WTC11 (cell line): ENCODE measurements around the gene ITGA5. TPM values are rescaled to one million over a fixed set of nuclear protein-coding genes. Genes with fewer than 3 reads are reported as not detected.

Source experiments
- ATAC-seq: fragments of 200-7000 bp; cut with Tn5 transposase; 2 replicates; pipeline ENCODE4 v1.10.0; 2021; ENCODE audit warnings: mild to moderate bottlenecking, moderate library complexity
- CTCF ChIA-PET: fragments of 300-600 bp; sonication (Branson Sonifier 250); formaldehyde crosslinking; loops from one replicate; lab custom pipeline; 2021; ENCODE audit warnings: antibody characterized with exemption; lab: Charles Lee
- POLR2A ChIA-PET: fragments of 350-600 bp; sonication (Branson Sonifier 250); formaldehyde crosslinking; loops from one replicate; lab custom pipeline; 2021; ENCODE audit warnings: antibody characterized with exemption; lab: Charles Lee
- DNase-seq: peaks from one replicate; pipeline ENCODE4 v3.0.0; 2021; ENCODE audit warnings: low spot score
- H3K27ac Mint-ChIP-seq: 2 replicates; pipeline ENCODE4 v1.8.0; 2021; ENCODE audit warnings: mixed read lengths
- H3K27me3 Mint-ChIP-seq: 2 replicates; pipeline ENCODE4 v1.8.0; 2021; ENCODE audit warnings: low read depth, mild to moderate bottlenecking, moderate library complexity, mixed read lengths
- H3K36me3 Mint-ChIP-seq: 2 replicates; pipeline ENCODE4 v1.8.0; 2021; ENCODE audit warnings: mixed read lengths
- H3K4me1 Mint-ChIP-seq: 2 replicates; pipeline ENCODE4 v1.8.0; 2022; ENCODE audit warnings: mixed read lengths
- H3K4me3 Mint-ChIP-seq: 2 replicates; pipeline ENCODE4 v1.8.0; 2021; ENCODE audit warnings: mild to moderate bottlenecking, moderate library complexity, mixed read lengths
- H3K9me3 Mint-ChIP-seq: 2 replicates; pipeline ENCODE4 v1.8.0; 2021; ENCODE audit warnings: mixed read lengths
- ATF6 ChIP-seq: sonication (generic); formaldehyde crosslinking; IDR thresholded peaks from 2 replicates; pipeline ENCODE4 v1.8.1; 2023; ENCODE audit warnings: mild to moderate bottlenecking, missing genetic modification reagents
- CREM ChIP-seq: sonication (generic); formaldehyde crosslinking; IDR thresholded peaks from 2 replicates; pipeline ENCODE4 v1.8.1; 2022; ENCODE audit warnings: mild to moderate bottlenecking, missing genetic modification reagents, moderate library complexity
- CTCF ChIP-seq: fragments of 200-600 bp; IDR thresholded peaks from 2 replicates; pipeline ENCODE4 v1.8.0; 2022; ENCODE audit warnings: antibody characterized with exemption
- E2F5 ChIP-seq: sonication (generic); formaldehyde crosslinking; IDR thresholded peaks from 2 replicates; pipeline ENCODE4 v1.8.1; 2022; ENCODE audit warnings: mild to moderate bottlenecking, moderate library complexity, missing genetic modification reagents
- FOXK1 ChIP-seq: sonication (generic); formaldehyde crosslinking; IDR thresholded peaks from 2 replicates; pipeline ENCODE4 v1.8.0; 2022; ENCODE audit warnings: mild to moderate bottlenecking, moderate library complexity, missing genetic modification reagents
- GRHL2 ChIP-seq: fragments of 250-450 bp; sonication (Bioruptor Pico); IDR thresholded peaks from 2 replicates; pipeline ENCODE4 v1.8.0; 2022; ENCODE audit warnings: mild to moderate bottlenecking, moderate library complexity; ENCODE audit not compliant: insufficient replicate concordance, severe bottlenecking
- HMGXB4 ChIP-seq: sonication (generic); formaldehyde crosslinking; IDR thresholded peaks from 2 replicates; pipeline ENCODE4 v1.8.1; 2023; ENCODE audit warnings: mild to moderate bottlenecking, moderate library complexity, missing genetic modification reagents
- KAT7 ChIP-seq: sonication (generic); formaldehyde crosslinking; IDR thresholded peaks from 2 replicates; pipeline ENCODE4 v1.8.1; 2023; ENCODE audit warnings: missing genetic modification reagents, mild to moderate bottlenecking, borderline replicate concordance
- NR2C2 ChIP-seq: sonication (generic); formaldehyde crosslinking; IDR thresholded peaks from 2 replicates; pipeline ENCODE4 v1.8.0; 2022; ENCODE audit warnings: mild to moderate bottlenecking, missing genetic modification reagents
- PRRX2 ChIP-seq: fragments of 250-450 bp; sonication (Bioruptor Pico); IDR thresholded peaks from 2 replicates; pipeline ENCODE4 v1.8.0; 2021; ENCODE audit warnings: mild to moderate bottlenecking
- SOX15 ChIP-seq: fragments of 250-450 bp; sonication (Bioruptor Pico); IDR thresholded peaks from 2 replicates; pipeline ENCODE4 v1.9.0; 2021; ENCODE audit warnings: mild to moderate bottlenecking
- TP53 ChIP-seq: sonication (generic); formaldehyde crosslinking; IDR thresholded peaks from 2 replicates; pipeline ENCODE4 v1.8.1; 2023; ENCODE audit warnings: mild to moderate bottlenecking, missing genetic modification reagents
- USF2 ChIP-seq: sonication (generic); formaldehyde crosslinking; IDR thresholded peaks from 2 replicates; pipeline ENCODE4 v1.8.1; 2023; ENCODE audit warnings: mild to moderate bottlenecking, missing genetic modification reagents, moderate library complexity
- ZNF138 ChIP-seq: sonication (generic); formaldehyde crosslinking; conservative IDR thresholded peaks from 2 replicates; pipeline ENCODE4 v1.8.1; 2022; ENCODE audit warnings: mild to moderate bottlenecking, moderate library complexity, missing genetic modification reagents
- ZNF219 ChIP-seq: sonication (generic); formaldehyde crosslinking; IDR thresholded peaks from 2 replicates; pipeline ENCODE4 v1.8.0; 2023; ENCODE audit warnings: missing genetic modification reagents, mild to moderate bottlenecking, borderline replicate concordance
- ZNF423 ChIP-seq: fragments of 250-450 bp; sonication (Bioruptor Pico); IDR thresholded peaks from 2 replicates; pipeline ENCODE4 v2.1.2; 2022; ENCODE audit warnings: mild to moderate bottlenecking, moderate library complexity
- ZNF532 ChIP-seq: fragments of 250-450 bp; sonication (Bioruptor Pico); IDR thresholded peaks from 2 replicates; pipeline ENCODE4 v1.9.0; 2021; ENCODE audit warnings: mild to moderate bottlenecking, borderline replicate concordance
- ZSCAN18 ChIP-seq: fragments of 250-450 bp; sonication (Bioruptor Pico); IDR thresholded peaks from 2 replicates; pipeline ENCODE4 v2.1.2; 2022; ENCODE audit warnings: mild to moderate bottlenecking, moderate library complexity
- total RNA-seq: library from RNA; stranded (reverse); gene quantifications from 3 replicates; pipeline ENCODE4 v1.2.3, GENCODE V29; 2021

Gene ITGA5
- total RNA-seq, 1 experiment from 2014 or later = 21.9 TPM

GRCh38 chr12:54394281-54394719 is 24.8 kb downstream of the ITGA5 start (continued):
- no peak for TF ChIP-seq ATF6 (CRISPR knock-in tag)
- TF ChIP-seq USF2 (CRISPR knock-in tag) = no peak
- TF ChIP-seq ZNF532 (CRISPR knock-in tag) = no peak

- CTCF ChIA-PET = interaction anchor here (0.5 to 4.3 kb wide), 24 partner anchors 8 to 186 kb away, joined by 3 to 50 read pairs (median 4); partner anchors contain the start of genes COPZ1, NCKAP1L and ZNF385A
- ATAC-seq (no peak), DNase-seq (no peak)
- Mint-ChIP-seq H3K36me3 (peaks cover 18% of the 10 kb centered on the region), H3K27ac (no peak overlapping the region), H3K4me1 (peaks cover 40% of the 10 kb centered on the region), H3K27me3 (peaks cover 19% of the 10 kb centered on the region), H3K4me3 (no peak overlapping the region), H3K9me3 (no peaks in the 10 kb centered on the region)
- POLR2A ChIA-PET = no interaction called here
- TF ChIP-seq FOXK1 (CRISPR knock-in tag) (no peak), SOX15 (CRISPR knock-in tag) (no peak), KAT7 (CRISPR knock-in tag) (no peak)
These were observed 25.3 kb downstream of the ITGA5 start for GRCh38 chr12:54393743-54394142.

GRCh38 chr12:54393207-54393609 is 25.9 kb downstream of the ITGA5 start:
- Mint-ChIP-seq H3K27me3 (peaks cover 19% of the 10 kb centered on the region), H3K27ac (no peak overlapping the region), H3K4me3 (no peak overlapping the region), H3K9me3 (no peaks in the 10 kb centered on the region), H3K36me3 (peaks cover 15% of the 10 kb centered on the region), H3K4me1 (peaks cover 45% of the 10 kb centered on the region)
- ATAC-seq (no peak), DNase-seq (no peak)
- ChIA-PET POLR2A (interaction anchor here (0.6 to 1.2 kb wide), 2 partner anchors 14 to 134 kb away, joined by 3 to 4 read pairs; no protein-coding TSS in a partner anchor), CTCF (interaction anchor here (0.5 to 4.3 kb wide), 24 partner anchors 8 to 186 kb away, joined by 3 to 50 read pairs (median 4); partner anchors contain the start of genes COPZ1, NCKAP1L and ZNF385A)
- TF ChIP-seq CTCF (no peak), ZNF138 (CRISPR knock-in tag) (no peak), HMGXB4 (CRISPR knock-in tag) (no peak), PRRX2 (CRISPR knock-in tag) (no peak), CREM (CRISPR knock-in tag) (no peak), GRHL2 (CRISPR knock-in tag) (no peak), ZNF423 (CRISPR knock-in tag) (no peak), TP53 (no peak), ZSCAN18 (CRISPR knock-in tag) (no peak), E2F5 (CRISPR knock-in tag) (no peak), ZNF219 (CRISPR knock-in tag) (no peak), NR2C2 (no peak)
